Stromal cell of bone marrow (primary cell): ENCODE results near the gene APMAP.

ENCODE experiments used
- DNase-seq: peaks from one replicate; pipeline ENCODE4 v3.0.0-alpha.2; 2012; ENCODE audit warnings: low read depth

APMAP gene

GRCh38 chr20:25024171-25024570, 31.6 kb upstream of the APMAP start:
- DNase-seq: no peak

DNA sequence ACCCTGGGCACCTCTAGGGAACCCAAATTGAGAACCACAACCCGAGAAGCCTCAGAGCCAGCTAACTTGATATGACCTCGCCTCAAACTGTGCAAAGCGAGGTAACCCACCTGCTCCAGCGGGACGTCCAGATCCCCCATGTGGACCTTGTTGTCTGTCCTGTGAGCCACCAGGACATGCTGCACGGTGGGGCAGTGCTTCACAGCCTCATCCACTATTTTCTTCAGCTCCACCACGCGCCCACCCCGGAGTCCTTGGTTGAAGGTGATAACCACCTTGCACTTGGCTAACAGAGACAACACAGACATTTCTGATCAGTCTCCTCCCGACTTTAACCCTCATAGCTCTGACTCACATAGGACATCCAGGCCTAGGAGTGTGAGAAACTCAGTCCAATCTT, 30.8 kb upstream of the APMAP start:
- DNase-seq: no peak

DNA sequence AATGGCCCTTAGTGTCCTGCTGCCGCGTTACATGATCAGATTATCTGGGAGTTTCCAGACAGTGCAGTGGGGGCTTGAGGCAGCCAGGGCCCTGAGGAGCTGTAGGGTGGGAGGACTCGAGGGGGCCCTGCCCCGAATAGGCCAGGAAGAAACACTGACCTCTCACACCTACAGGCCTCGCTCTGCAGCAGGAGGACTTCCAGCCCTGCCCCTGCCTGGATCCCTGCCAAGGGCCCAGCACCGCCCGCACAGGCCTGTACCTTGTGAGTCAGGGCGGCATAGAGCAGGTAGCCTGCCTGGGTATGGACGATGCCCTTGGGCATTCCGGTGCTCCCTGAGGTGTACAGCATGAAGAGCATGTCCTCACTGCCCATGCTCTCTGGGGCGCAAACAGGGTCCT, 30.1 kb upstream of the APMAP start:
- no peak for DNase-seq

- DNase-seq: no peak
Observed at GRCh38 chr20:25021336-25021735, 28.8 kb upstream of the APMAP start.

GRCh38 chr20:25020901-25021301, 28.4 kb upstream of the APMAP start:
- DNase-seq: no peak

DNA sequence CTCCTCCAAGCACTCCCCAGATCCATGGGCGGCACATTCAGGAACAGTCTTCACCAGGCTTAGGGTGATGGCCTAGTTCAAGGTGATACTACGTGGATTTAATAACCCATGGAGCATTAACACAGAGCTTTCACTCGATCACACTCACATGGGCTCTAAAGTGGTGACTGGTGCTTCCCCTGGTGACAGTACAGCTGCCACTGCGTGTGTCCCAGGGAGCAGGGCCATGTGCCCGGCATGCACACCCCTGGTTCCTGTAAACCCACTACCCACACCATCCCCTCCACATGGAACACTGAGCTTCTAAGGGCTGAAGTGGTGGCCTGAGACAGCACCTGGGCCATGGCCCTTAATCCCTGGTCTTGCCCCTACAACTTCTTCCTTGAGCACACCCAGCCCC, 27.8 kb upstream of the APMAP start:
- no peak for DNase-seq

GRCh38 chr20:25019381-25020155, 27.0 kb upstream of the APMAP start:
- DNase-seq: no peak

- no peak for DNase-seq
Observed at GRCh38 chr20:25018841-25019240, 26.3 kb upstream of the APMAP start.

DNA sequence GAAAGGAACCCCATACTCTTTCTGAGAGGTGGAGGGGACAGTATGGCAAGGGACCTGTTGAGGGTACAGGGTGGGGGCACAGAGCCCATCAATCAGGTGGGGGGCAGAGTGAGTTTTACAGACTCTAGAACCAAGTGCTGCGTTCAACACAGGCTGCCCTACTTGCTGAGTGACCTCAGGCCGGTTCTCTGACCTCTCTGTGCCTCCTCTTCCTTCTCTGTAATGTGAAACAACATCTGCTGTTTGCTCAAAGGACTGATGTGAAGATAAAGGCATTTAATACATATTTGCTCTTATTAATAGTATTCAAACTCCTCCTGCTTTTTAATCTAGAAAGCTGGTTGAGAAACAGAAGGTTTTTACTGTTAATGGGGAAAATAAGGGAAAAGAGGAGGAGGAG, 25.9 kb upstream of the APMAP start:
- DNase-seq: no peak

DNA sequence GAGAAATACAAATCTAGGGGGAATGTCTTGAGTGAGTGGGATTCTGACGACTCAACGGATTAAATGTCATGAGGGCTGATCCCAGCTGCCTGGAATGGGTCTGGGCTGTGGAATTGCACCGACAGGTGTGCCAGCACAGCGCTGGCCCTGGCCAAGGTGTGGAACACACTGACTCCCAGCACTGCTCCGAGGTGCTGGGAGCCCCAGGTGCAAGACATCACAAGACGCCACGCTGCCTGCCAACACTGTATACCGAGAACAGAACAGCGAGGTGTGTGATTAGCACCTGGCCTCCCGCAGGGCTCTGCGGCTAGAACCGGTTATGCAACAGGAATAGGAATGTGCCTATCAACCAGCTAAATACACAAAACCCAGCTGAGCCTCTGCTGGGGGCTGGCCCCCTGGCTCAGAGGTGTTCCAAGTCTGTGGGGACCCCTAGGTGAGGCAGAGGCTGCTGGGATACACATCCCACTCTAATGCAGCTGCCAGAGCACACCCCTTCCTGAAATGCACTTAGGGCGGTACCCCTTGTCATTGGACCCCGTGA, 24.8 kb upstream of the APMAP start:
- DNase-seq: no peak

DNA sequence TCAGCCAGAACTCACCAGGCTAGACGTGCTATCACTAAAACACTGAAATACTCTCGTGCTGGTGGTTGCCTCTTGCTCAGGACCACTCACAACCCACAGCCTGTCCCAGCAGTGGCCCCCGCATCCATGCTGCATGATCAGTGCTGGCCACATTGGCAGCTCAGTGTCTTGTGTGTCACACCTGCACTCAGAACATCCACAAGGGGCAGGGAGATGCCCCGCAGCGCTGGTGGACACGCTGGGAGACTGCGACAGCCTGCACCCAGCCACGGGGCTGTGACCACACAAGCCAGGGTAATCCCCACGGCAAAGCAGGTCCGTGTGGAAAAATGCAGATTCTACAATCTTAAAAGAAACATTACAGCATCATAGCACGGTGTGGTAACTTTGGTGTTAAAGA, 23.9 kb upstream of the APMAP start:
- no peak for DNase-seq

DNA sequence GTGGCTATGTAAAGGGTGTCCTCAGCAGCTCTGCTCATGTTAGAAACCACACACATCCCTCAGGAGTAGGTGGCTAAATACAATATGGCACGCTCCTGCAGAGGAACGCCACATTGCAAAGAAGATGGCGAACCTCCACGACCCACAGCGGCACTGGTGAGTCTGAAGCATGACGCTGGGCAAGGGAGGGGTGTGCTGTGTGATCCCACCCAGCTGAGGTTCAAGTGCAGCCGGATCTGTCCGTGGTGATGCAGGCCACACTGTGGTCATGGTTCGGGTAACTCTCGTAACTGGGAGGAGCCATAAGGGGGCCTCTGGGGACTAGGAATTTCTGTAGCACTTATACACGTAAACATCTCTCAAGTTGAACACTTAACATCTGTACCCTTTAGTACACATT, 23.4 kb upstream of the APMAP start:
- no peak for DNase-seq

- no peak for DNase-seq
Observed at GRCh38 chr20:25014816-25015215, 22.3 kb upstream of the APMAP start.

GRCh38 chr20:25013478-25014380, 21.2 kb upstream of the APMAP start:
- no peak for DNase-seq

DNA sequence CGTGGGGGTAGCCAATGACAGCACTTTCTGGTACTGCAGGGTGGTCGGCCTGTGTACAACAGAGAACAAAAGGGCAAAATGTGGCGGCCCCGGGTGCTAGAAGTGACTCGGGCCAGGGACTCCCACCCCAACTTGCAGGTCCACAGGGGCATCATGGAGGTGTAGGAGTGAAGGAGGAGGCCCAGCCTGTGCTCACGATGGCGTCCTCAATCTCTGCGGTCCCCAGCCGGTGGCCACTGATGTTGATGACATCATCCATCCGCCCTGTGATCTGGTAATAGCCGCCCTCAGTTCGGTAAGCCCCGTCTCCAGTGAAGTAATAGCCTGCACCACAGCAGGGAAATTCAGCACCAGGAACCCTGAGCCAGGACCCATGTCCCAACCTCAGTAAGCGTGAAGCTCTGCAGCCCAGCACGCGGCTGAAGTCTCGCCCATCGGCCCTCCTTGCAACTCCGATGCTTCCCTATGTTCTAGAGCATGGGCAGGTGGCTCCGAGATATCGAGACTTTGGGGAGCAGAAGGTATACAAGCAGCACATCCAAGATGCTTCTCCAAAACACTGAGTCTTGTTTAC, 20.2 kb upstream of the APMAP start:
- DNase-seq: no peak

DNA sequence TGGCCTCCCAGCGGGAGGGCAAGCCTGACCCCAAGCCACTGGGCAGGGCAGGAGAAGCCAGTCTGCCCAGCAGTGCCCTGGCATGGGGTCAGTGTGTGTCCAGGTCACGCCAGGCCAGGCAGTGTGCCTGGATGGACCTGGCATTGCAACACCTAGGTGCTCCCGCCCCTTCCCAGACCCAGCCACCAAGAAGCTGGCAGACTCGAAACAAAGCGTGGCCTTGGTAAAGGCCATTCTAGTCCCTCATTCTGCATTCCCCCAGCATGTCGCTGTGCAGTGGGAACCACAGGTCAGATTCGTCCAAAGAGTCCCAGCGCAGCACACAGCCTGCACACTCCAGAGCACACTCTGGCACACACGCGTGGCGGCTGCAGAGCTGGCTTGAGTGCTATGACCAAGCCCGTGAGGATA, 19.3 kb upstream of the APMAP start:
- DNase-seq: no peak

DNA sequence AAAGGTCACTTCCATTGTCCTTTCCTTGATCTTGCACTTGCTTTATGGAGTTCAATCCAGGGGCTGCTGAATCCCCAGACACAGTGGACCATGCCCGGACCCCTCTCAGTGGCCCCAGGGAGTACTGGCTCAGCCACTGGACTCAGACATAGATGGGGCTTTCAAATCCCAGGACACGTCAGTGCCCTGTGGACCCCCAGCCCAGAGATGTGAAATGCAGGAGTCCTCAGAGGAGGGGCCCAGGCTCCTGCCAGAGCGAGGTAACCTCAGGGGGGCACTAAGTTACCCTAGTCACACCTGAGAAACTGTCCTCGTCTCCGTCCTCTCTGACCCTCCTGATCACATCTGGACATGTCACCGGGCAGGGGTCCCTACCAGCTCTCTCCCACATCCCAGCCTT, 18.7 kb upstream of the APMAP start:
- DNase-seq: no peak

DNA sequence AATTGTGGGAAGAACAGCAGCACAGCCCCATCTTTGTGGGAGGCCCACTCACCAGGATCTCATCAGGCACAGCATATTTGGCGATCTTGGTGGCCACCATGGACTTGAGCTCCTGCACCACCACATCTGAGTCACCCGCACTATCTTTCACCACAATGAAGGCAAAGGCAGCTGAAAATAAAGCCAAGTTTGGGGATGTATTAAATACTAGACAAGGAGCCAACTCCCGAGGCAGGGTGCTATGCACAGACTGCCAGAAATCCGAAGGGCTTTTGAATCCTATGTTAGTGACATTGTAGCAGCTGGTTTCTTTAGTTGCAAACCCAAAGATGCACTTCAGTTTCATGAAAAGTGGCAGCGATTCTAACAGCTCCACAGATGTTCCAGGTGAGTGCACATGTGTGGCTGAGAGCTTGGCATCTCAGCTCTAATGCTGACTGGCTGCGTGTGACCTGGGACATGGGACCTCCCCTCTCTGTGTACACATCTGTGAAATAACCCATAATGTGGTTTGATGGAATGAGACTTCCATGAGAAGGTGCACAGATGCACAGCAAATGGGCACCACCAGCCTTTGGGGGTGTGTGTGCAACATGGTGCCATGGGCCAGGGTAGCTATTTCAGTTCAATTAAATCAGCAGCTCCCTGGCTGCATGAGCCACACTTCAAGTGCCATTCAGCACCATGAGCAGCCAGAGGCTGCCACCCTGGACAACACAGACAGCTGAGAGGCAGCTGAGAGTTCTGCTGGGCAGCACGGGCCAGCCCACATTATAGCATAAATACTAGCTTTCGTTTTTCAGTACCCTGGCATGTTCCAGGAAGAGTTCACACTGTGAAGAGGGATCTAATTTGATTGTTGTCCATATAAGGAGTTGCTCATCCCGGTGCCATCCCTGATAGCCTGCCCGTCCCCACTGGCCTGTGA, 16.9 kb upstream of the APMAP start:
- no peak for DNase-seq

GRCh38 chr20:25008388-25009217, 16.1 kb upstream of the APMAP start:
- DNase-seq: no peak

- DNase-seq: no peak
Observed at GRCh38 chr20:25007491-25008305, 15.1 kb upstream of the APMAP start.
